WI38 (cell line): ENCODE data around the gene PCMT1.
A peak's percentile ranks its signal among the peaks of the same experiment; 100 is the strongest.

Source experiments
- H3K4me3 ChIP-seq: 2 replicates; pipeline ENCODE4 v1.5.1; 2011; ENCODE audit warnings: low read depth, mild to moderate bottlenecking, control low read depth, low read length
- CTCF ChIP-seq: IDR thresholded peaks from 2 replicates; pipeline ENCODE4 v1.5.1; 2012; ENCODE audit warnings: low read depth, mild to moderate bottlenecking, control low read depth, low read length

The PCMT1 gene

GRCh38 chr6:149815788-149816187 lies 66.2 kb downstream of the PCMT1 start:
- no peak for TF ChIP-seq CTCF
- H3K4me3 ChIP-seq: no peak overlapping the region

GRCh38 chr6:149820506-149820905 lies 71.0 kb downstream of the PCMT1 start:
- H3K4me3 ChIP-seq: no peak overlapping the region
- TF ChIP-seq CTCF: no peak

- H3K4me3 ChIP-seq: no peak overlapping the region
- no peak for TF ChIP-seq CTCF
Observed at GRCh38 chr6:149821492-149821891, 72.0 kb downstream of the PCMT1 start.

- H3K4me3 ChIP-seq: no peak overlapping the region
- TF ChIP-seq CTCF: no peak
Observed at GRCh38 chr6:149823013-149823412, 73.5 kb downstream of the PCMT1 start.

- no peak overlapping the region for H3K4me3 ChIP-seq
- TF ChIP-seq CTCF: no peak
Observed at GRCh38 chr6:149825292-149825691, 75.8 kb downstream of the PCMT1 start.

GRCh38 chr6:149830731-149831307 lies 81.3 kb downstream of the PCMT1 start:
- no peak for TF ChIP-seq CTCF
- peak overlapping the region; percentile 35 for H3K4me3 ChIP-seq

- no peak for TF ChIP-seq CTCF
Observed at GRCh38 chr6:149831308-149831820, 81.8 kb downstream of the PCMT1 start.

More at GRCh38 chr6:149831308-149831820, 81.8 kb downstream of the PCMT1 start:
- H3K4me3 ChIP-seq: peak overlapping the region; percentile 35
